PC-3 (cell line): ENCODE measurements around the gene UBAP2L. TPM values are rescaled to one million over a fixed set of nuclear protein-coding genes. Genes with fewer than 3 reads are reported as not detected.

Experiments used
- ATAC-seq: fragments of 200-7000 bp; cut with Tn5 transposase; 2 replicates; pipeline ENCODE4 v1.9.1; 2020; ENCODE audit warnings: mild to moderate bottlenecking, moderate library complexity
- BruUV-seq: library from RNA; stranded (reverse); fragments of 400-500 nt; replicated peaks from 2 replicates; lab custom pipeline; 2021; lab: Mats Ljungman, UMichigan
- CTCF ChIA-PET: fragments of 300-600 bp; sonication (Branson Sonifier 250); formaldehyde crosslinking; loops from one replicate; lab custom pipeline; 2022; ENCODE audit warnings: antibody characterized with exemption; lab: Charles Lee
- POLR2A ChIA-PET: fragments of 300-600 bp; sonication (Branson Sonifier 250); formaldehyde crosslinking; loops from one replicate; lab custom pipeline; 2022; ENCODE audit warnings: antibody characterized with exemption; ENCODE audit not compliant: unreplicated experiment; lab: Charles Lee
- DNase-seq: peaks from one replicate; pipeline ENCODE4 v3.0.0-alpha.2; 2015
- H2AFZ ChIP-seq: fragments of 300-600 bp; sonication (generic); 2 replicates; pipeline ENCODE4 v1.6.0; 2016; ENCODE audit warnings: antibody characterized with exemption, low read length
- H3F3A ChIP-seq: fragments of 300-600 bp; sonication (generic); one replicate; pipeline ENCODE4 v1.6.0; 2017; ENCODE audit warnings: antibody characterized with exemption, low read length, control low read depth, mild to moderate bottlenecking; ENCODE audit not compliant: unreplicated experiment
- H3K27ac ChIP-seq: fragments of 300-600 bp; sonication (generic); 2 replicates; pipeline ENCODE4 v1.5.1; 2016; ENCODE audit warnings: mild to moderate bottlenecking, low read length
- H3K27me3 ChIP-seq: fragments of 300-600 bp; sonication (generic); 2 replicates; pipeline ENCODE4 v1.6.1; 2016; ENCODE audit warnings: low read length, mixed read lengths
- H3K36me3 ChIP-seq: fragments of 300-600 bp; sonication (generic); 2 replicates; pipeline ENCODE4 v1.6.1; 2016; ENCODE audit warnings: low read depth, mixed run types, low read length, mixed read lengths
- H3K4me1 ChIP-seq: fragments of 300-600 bp; sonication (generic); 2 replicates; pipeline ENCODE4 v1.5.1; 2016; ENCODE audit warnings: low read length; ENCODE audit not compliant: insufficient read depth
- H3K4me2 ChIP-seq: fragments of 300-600 bp; sonication (generic); 2 replicates; pipeline ENCODE4 v1.6.0; 2016; ENCODE audit warnings: low read length
- H3K4me3 ChIP-seq: fragments of 300-600 bp; sonication (generic); 2 replicates; pipeline ENCODE4 v1.5.1; 2016; ENCODE audit warnings: mild to moderate bottlenecking, low read length, mixed read lengths
- H3K79me2 ChIP-seq: fragments of 300-600 bp; sonication (generic); 2 replicates; pipeline ENCODE4 v1.6.1; 2017; ENCODE audit warnings: low read length, mixed read lengths
- H3K9ac ChIP-seq: fragments of 300-600 bp; sonication (generic); 2 replicates; pipeline ENCODE4 v1.6.0; 2016; ENCODE audit warnings: mild to moderate bottlenecking, low read length
- H3K9me2 ChIP-seq: fragments of 300-600 bp; sonication (generic); replicated peaks from 2 replicates; pipeline ENCODE4 v1.6.1; 2016; ENCODE audit warnings: mixed run types, low read length, mixed read lengths
- H3K9me3 ChIP-seq: fragments of 300-600 bp; sonication (generic); 2 replicates; pipeline ENCODE4 v1.6.1; 2016; ENCODE audit warnings: low read length, mixed read lengths
- H4K20me1 ChIP-seq: fragments of 300-600 bp; sonication (generic); 2 replicates; pipeline ENCODE4 v1.6.1; 2016; ENCODE audit warnings: low read length, mixed read lengths
- CTCF ChIP-seq: fragments of 300-600 bp; sonication (generic); conservative IDR thresholded peaks from 2 replicates; pipeline ENCODE4 v1.5.1; 2017; ENCODE audit warnings: antibody characterized with exemption, low read depth, mild to moderate bottlenecking, low read length
- EZH2 ChIP-seq: fragments of 300-600 bp; sonication (generic); IDR thresholded peaks from one replicate; pipeline ENCODE4 v1.6.1; 2017; ENCODE audit warnings: antibody characterized with exemption, mild to moderate bottlenecking, low read length; ENCODE audit not compliant: unreplicated experiment
- EZH2phosphoT487 ChIP-seq: fragments of 300-600 bp; sonication (generic); IDR thresholded peaks from 2 replicates; pipeline ENCODE4 v1.6.1; 2018; ENCODE audit warnings: mild to moderate bottlenecking, antibody characterized with exemption, low read length, borderline replicate concordance
- intact Hi-C: fragments of 100-400 bp; cut with micrococcal nuclease; formaldehyde crosslinking; loops from 2 replicates; pipeline ENCODE4 v1.9.0; 2023
- total RNA-seq: library from RNA; depleted of rRNA; stranded (reverse); fragments of >200 nt; gene quantifications from 2 replicates; pipeline ENCODE4 v1.2.3, GENCODE V29; 2014

Gene UBAP2L
- total RNA-seq, 1 experiment from 2014 or later, result 128 TPM

GRCh38 chr1:154239491-154239890 lies 18.7 kb downstream of the UBAP2L start:
- Histone ChIP-seq H3K27me3 (no peaks in the 10 kb centered on the region), H3K9ac (no peak overlapping the region), H3K4me1 (no peaks in the 10 kb centered on the region), H4K20me1 (0 out of 2 replicates have a peak, but pooled peaks cover 6% of the 10 kb centered on the region), H3K4me3 (no peak overlapping the region), H2AFZ (no peak overlapping the region), H3K27ac (no peak overlapping the region), H3K9me3 (no peaks in the 10 kb centered on the region), H3K36me3 (peaks cover 91% of the 10 kb centered on the region), H3K79me2 (peaks cover 32% of the 10 kb centered on the region), H3K4me2 (no peak overlapping the region), H3F3A (no peaks in the 10 kb centered on the region), H3K9me2 (no peaks in the 10 kb centered on the region)
- ChIA-PET POLR2A (no interaction called here), CTCF (no interaction called here)
- BruUV-seq, result no TSS peak
- no peak for TF ChIP-seq EZH2
- no peak for TF ChIP-seq CTCF
- no peak for TF ChIP-seq EZH2phosphoT487
- DNase-seq (no peak), ATAC-seq (no peak)
- intact Hi-C loops, result no loop called here

GRCh38 chr1:154240294-154240833 lies 19.6 kb downstream of the UBAP2L start:
- Histone ChIP-seq H3K36me3 (peaks cover 92% of the 10 kb centered on the region), H4K20me1 (0 out of 2 replicates have a peak, but pooled peaks cover 6% of the 10 kb centered on the region)
- no peak for ATAC-seq

More at GRCh38 chr1:154240294-154240833, 19.6 kb downstream of the UBAP2L start:
- no peak overlapping the region for H3K4me3 ChIP-seq
- H2AFZ ChIP-seq, result no peak overlapping the region
- CTCF ChIA-PET, result no interaction called here
- no TSS peak for BruUV-seq
- no peaks in the 10 kb centered on the region for H3K9me2 ChIP-seq
- no peak for DNase-seq
- POLR2A ChIA-PET, result no interaction called here
- no peaks in the 10 kb centered on the region for H3K4me1 ChIP-seq
- intact Hi-C loops, result no loop called here
- H3K27me3 ChIP-seq, result no peaks in the 10 kb centered on the region
- H3K9me3 ChIP-seq, result no peaks in the 10 kb centered on the region
- no peak overlapping the region for H3K27ac ChIP-seq
- no peak overlapping the region for H3K9ac ChIP-seq
- H3K4me2 ChIP-seq, result no peak overlapping the region
- TF ChIP-seq EZH2 (no peak), EZH2phosphoT487 (no peak), CTCF (no peak)
- no peaks in the 10 kb centered on the region for H3F3A ChIP-seq
- peaks cover 32% of the 10 kb centered on the region for H3K79me2 ChIP-seq
